Progenitor cell of endocrine pancreas (in vitro differentiated cells): ENCODE data around the gene SH3PXD2A. TPM values are rescaled to one million over a fixed set of nuclear protein-coding genes. Genes with fewer than 3 reads are reported as not detected.

Experiments
- DNase-seq: peaks from one replicate; pipeline ENCODE4 v3.0.0; 2021; ENCODE audit warnings: low spot score; ENCODE audit not compliant: unreplicated experiment
- H3K27ac Mint-ChIP-seq: 2 replicates; pipeline ENCODE4 v1.8.0; 2021; ENCODE audit warnings: mild to moderate bottlenecking, moderate library complexity, mixed read lengths
- H3K27me3 Mint-ChIP-seq: 2 replicates; pipeline ENCODE4 v1.8.0; 2021; ENCODE audit warnings: mixed read lengths
- H3K36me3 Mint-ChIP-seq: 2 replicates; pipeline ENCODE4 v1.8.0; 2022; ENCODE audit warnings: mixed read lengths; ENCODE audit not compliant: insufficient read depth
- H3K4me1 Mint-ChIP-seq: 2 replicates; pipeline ENCODE4 v1.8.0; 2021; ENCODE audit warnings: low read depth, mixed read lengths
- H3K4me3 Mint-ChIP-seq: 2 replicates; pipeline ENCODE4 v1.8.0; 2021; ENCODE audit warnings: low read depth, mild to moderate bottlenecking, moderate library complexity, mixed read lengths
- H3K9me3 Mint-ChIP-seq: 2 replicates; pipeline ENCODE4 v1.8.0; 2021; ENCODE audit warnings: low read depth, mixed read lengths
- total RNA-seq: library from RNA; stranded (reverse); gene quantifications from 2 replicates; pipeline ENCODE4 v1.2.1, GENCODE V29; 2021
- TF ChIP-seq, protein P1 (sequence below): fragments of 200-600 bp; sonication (generic); IDR thresholded peaks from one replicate; pipeline ENCODE4 v1.5.0; 2021; ENCODE audit warnings: antibody characterized with exemption, mild to moderate bottlenecking; ENCODE audit not compliant: unreplicated experiment

SH3PXD2A gene
- total RNA-seq, 1 donor from 2014 or later: 28.0 TPM

DNA sequence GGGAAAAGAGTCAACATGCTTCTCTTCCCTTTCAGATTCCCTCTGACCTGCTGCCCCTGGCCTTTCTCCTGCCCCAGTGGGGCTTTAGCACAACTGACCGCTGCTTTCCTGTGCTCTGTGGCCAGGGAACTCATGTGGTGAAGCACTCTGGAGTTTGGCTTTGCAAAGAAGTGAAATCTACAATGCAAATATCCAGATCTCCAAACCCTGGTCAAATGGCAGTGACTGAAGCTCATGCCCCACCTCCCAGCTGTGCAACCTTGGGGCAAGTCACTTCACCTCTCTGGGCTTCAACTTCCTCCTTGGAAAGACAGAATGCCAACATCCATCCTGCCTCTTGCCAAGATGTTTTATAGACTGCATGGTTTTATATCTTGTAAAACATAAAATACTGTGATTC, 204.0 kb downstream of the SH3PXD2A start:
- TF ChIP-seq, protein P1, sequence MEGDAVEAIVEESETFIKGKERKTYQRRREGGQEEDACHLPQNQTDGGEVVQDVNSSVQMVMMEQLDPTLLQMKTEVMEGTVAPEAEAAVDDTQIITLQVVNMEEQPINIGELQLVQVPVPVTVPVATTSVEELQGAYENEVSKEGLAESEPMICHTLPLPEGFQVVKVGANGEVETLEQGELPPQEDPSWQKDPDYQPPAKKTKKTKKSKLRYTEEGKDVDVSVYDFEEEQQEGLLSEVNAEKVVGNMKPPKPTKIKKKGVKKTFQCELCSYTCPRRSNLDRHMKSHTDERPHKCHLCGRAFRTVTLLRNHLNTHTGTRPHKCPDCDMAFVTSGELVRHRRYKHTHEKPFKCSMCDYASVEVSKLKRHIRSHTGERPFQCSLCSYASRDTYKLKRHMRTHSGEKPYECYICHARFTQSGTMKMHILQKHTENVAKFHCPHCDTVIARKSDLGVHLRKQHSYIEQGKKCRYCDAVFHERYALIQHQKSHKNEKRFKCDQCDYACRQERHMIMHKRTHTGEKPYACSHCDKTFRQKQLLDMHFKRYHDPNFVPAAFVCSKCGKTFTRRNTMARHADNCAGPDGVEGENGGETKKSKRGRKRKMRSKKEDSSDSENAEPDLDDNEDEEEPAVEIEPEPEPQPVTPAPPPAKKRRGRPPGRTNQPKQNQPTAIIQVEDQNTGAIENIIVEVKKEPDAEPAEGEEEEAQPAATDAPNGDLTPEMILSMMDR: no peak
- H3K9me3 Mint-ChIP-seq: no peaks in the 10 kb centered on the region
- H3K27ac Mint-ChIP-seq: no peak overlapping the region
- peaks cover 2% of the 10 kb centered on the region for H3K36me3 Mint-ChIP-seq
- H3K27me3 Mint-ChIP-seq: no peaks in the 10 kb centered on the region
- H3K4me3 Mint-ChIP-seq: no peak overlapping the region
- DNase-seq: no peak
- peaks cover 7% of the 10 kb centered on the region for H3K4me1 Mint-ChIP-seq

DNA sequence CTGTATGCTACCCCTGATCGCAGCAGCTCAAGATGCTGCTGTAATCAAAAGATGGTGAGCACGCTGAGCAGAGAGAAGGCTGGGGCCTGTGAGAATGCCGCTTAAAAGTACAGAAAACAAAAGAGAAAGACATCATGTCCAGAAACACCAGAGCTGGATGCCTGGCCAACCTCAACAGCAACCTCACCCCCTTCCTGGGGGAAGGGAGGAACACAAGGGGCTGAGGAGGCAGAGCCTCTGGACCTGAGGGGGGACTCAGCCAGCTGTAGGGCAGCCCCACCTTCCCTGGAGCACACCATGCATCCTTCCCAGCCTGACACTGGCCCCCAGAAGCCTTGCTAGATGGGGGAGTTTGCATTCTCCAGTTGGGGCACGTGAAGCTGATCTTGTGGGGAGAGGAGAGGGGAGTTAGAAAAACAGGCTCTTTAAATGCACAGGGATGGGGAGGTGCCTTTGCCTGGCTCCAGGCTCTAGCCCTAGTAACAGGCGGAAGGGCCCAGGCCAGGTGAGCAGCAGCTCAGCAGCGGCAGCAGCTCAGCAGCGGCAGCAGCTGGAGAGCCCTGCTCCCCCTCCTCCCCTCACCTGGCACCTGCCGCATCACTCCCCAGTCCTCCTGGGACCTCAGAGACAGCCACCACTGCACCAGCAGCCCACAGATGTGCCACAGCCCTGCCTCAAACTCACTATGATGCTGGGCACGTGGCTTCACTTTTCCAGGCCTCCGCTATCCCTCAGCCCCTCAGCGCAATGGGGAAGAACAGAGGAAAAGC, 205.5 kb downstream of the SH3PXD2A start:
- TF ChIP-seq, protein P1: no peak
- no peak for DNase-seq
- H3K4me1 Mint-ChIP-seq: peaks cover 7% of the 10 kb centered on the region
- H3K27me3 Mint-ChIP-seq: no peaks in the 10 kb centered on the region
- no peak overlapping the region for H3K4me3 Mint-ChIP-seq
- H3K27ac Mint-ChIP-seq: no peak overlapping the region
- H3K36me3 Mint-ChIP-seq: peaks cover 2% of the 10 kb centered on the region
- no peaks in the 10 kb centered on the region for H3K9me3 Mint-ChIP-seq

DNA sequence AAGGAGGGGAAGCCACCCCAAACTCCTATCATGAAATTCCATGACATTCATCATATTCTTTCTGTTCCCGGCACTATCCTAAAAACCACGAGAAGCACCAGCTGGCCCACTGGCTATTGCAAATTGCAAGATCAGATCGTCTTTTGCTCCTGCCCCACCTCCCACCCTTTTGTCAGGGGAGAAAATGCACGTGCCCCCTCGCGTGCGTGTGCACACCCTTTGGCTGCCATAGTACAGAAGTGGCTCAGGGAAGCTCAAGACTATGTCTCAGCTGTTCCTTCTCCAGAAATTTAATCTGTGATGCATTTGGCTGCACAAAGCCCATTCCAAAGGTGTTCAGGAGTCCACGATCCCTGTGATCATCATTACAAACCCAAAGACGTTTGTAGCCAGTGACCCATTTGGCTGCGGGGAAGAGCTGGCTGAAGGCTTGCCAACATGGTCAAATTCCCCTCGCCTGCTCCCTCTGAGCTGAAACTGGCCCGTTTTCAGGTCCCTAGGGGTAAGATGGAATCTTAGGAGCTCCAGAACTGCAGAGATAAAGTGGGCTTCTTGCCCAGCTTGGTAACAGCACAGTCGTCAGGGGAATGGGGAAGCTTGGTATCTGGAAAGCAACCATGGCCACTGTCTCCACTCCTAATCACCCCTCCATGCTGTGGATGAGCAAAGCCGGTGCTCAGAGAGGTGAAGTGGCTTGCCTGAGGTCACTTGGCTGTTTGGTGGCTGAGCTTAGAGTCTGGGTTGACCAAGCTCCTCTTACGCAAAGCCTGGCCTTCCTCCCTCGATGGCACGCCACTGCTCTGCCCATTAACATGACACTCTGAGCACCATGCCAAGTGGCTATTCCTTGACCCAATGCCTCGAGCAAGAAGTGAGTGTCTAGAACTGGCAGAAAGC, 206.5 kb downstream of the SH3PXD2A start:
- TF ChIP-seq, protein P1: no peak
- no peak overlapping the region for H3K4me3 Mint-ChIP-seq
- H3K36me3 Mint-ChIP-seq: peaks cover 2% of the 10 kb centered on the region
- H3K27ac Mint-ChIP-seq: no peak overlapping the region
- no peaks in the 10 kb centered on the region for H3K27me3 Mint-ChIP-seq
- peaks cover 7% of the 10 kb centered on the region for H3K4me1 Mint-ChIP-seq
- no peak for DNase-seq
- H3K9me3 Mint-ChIP-seq: no peaks in the 10 kb centered on the region

GRCh38 chr10:103648251-103648635, 207.1 kb downstream of the SH3PXD2A start:
- Mint-ChIP-seq H3K4me1 (peaks cover 8% of the 10 kb centered on the region), H3K36me3 (peaks cover 5% of the 10 kb centered on the region), H3K27ac (no peak overlapping the region), H3K27me3 (no peaks in the 10 kb centered on the region), H3K9me3 (no peaks in the 10 kb centered on the region), H3K4me3 (no peak overlapping the region)
- TF ChIP-seq, protein P1: no peak
- no peak for DNase-seq

- Mint-ChIP-seq H3K27me3 (no peaks in the 10 kb centered on the region), H3K4me3 (no peak overlapping the region), H3K4me1 (peaks cover 8% of the 10 kb centered on the region), H3K9me3 (no peaks in the 10 kb centered on the region), H3K36me3 (peaks cover 6% of the 10 kb centered on the region), H3K27ac (no peak overlapping the region)
- DNase-seq: no peak
- TF ChIP-seq, protein P1: no peak
Measured at GRCh38 chr10:103646304-103646703, 209.1 kb downstream of the SH3PXD2A start.
